Prostate gland (tissue), 2 donors: Measurements from ENCODE around the gene ACTN4.

Experiments used
- CTCF ChIP-seq, 4 experiments: fragments of 200-600 bp in 2 of 4; fragments of 450-650 bp in 2 of 4; sonication (generic) in 2 of 4; IDR thresholded peaks; 1 replicate in 3 of 4; 2 replicates in 1 of 4; pipeline ENCODE4 v1.5.1; 2016 to 2019; ENCODE audit warnings: antibody characterized with exemption in 4 of 4, mild to moderate bottlenecking in 2 of 4, moderate library complexity in 2 of 4
- POLR2AphosphoS5 ChIP-seq: sonication (generic); formaldehyde crosslinking; IDR thresholded peaks from one replicate; pipeline ENCODE4 v1.6.1; 2017; ENCODE audit warnings: antibody characterized with exemption

GRCh38 chr19:38619361-38620174 is 27.9 kb upstream of the ACTN4 start:
- TF ChIP-seq CTCF (IDR thresholded peaks at IDR 0.05) (no peak), POLR2AphosphoS5 (no peak)
